ENCODE measurements around the gene ARHGEF10L.
A peak's percentile ranks its signal among the peaks of the same experiment; 100 is the strongest.

The ARHGEF10L gene

DNA sequence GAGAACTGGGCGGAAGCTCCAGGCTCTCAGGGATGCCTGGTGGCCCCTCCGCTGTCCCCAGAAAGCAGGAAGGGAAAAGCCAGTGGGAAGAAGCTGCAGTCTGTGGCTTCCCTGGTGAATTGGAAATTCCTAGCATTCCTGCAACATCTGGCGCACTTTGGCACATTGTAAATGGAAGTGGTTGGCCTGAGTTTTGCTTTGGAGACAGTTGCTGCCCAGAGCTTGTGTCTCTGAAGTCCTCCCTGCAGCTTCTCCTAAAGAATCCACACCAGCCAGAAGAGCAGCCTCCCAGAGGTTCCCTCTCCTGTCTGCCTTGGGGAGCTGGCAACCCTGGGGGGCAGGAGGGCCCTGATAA is 48.2 kb downstream of the ARHGEF10L start:
- TF ChIP-seq, protein P1, sequence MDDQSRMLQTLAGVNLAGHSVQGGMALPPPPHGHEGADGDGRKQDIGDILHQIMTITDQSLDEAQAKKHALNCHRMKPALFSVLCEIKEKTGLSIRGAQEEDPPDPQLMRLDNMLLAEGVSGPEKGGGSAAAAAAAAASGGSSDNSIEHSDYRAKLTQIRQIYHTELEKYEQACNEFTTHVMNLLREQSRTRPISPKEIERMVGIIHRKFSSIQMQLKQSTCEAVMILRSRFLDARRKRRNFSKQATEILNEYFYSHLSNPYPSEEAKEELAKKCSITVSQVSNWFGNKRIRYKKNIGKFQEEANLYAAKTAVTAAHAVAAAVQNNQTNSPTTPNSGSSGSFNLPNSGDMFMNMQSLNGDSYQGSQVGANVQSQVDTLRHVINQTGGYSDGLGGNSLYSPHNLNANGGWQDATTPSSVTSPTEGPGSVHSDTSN (CRISPR knock-in tag; IDR thresholded peaks at IDR 0.05), result no peak
- TF ChIP-seq, protein P2, sequence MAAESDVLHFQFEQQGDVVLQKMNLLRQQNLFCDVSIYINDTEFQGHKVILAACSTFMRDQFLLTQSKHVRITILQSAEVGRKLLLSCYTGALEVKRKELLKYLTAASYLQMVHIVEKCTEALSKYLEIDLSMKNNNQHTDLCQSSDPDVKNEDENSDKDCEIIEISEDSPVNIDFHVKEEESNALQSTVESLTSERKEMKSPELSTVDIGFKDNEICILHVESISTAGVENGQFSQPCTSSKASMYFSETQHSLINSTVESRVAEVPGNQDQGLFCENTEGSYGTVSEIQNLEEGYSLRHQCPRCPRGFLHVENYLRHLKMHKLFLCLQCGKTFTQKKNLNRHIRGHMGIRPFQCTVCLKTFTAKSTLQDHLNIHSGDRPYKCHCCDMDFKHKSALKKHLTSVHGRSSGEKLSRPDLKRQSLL (tag by site-specific recombination; IDR thresholded peaks at IDR 0.05), result no peak
- no peak for TF ChIP-seq ZNF132 (tag by site-specific recombination; IDR thresholded peaks at IDR 0.05; ENCODE audit: borderline replicate concordance)
- no peak for TF ChIP-seq MZF1 (tag by site-specific recombination; IDR thresholded peaks at IDR 0.05; ENCODE audit: borderline replicate concordance)
- TF ChIP-seq, protein P3, sequence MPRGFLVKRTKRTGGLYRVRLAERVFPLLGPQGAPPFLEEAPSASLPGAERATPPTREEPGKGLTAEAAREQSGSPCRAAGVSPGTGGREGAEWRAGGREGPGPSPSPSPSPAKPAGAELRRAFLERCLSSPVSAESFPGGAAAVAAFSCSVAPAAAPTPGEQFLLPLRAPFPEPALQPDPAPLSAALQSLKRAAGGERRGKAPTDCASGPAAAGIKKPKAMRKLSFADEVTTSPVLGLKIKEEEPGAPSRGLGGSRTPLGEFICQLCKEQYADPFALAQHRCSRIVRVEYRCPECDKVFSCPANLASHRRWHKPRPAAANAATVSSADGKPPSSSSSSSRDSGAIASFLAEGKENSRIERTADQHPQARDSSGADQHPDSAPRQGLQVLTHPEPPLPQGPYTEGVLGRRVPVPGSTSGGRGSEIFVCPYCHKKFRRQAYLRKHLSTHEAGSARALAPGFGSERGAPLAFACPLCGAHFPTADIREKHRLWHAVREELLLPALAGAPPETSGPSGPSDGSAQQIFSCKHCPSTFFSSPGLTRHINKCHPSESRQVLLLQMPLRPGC (tag by site-specific recombination; IDR thresholded peaks at IDR 0.05), result no peak
- TF ChIP-seq ZNF600 (tag by site-specific recombination; IDR thresholded peaks at IDR 0.05), result no peak
- TF ChIP-seq ZNF174 (tag by site-specific recombination; IDR thresholded peaks at IDR 0.05), result no peak
- TF ChIP-seq, protein P4, sequence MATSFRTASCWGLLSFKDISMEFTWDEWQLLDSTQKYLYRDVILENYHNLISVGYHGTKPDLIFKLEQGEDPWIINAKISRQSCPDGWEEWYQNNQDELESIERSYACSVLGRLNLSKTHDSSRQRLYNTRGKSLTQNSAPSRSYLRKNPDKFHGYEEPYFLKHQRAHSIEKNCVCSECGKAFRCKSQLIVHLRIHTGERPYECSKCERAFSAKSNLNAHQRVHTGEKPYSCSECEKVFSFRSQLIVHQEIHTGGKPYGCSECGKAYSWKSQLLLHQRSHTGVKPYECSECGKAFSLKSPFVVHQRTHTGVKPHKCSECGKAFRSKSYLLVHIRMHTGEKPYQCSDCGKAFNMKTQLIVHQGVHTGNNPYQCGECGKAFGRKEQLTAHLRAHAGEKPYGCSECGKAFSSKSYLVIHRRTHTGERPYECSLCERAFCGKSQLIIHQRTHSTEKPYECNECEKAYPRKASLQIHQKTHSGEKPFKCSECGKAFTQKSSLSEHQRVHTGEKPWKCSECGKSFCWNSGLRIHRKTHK (tag by site-specific recombination; IDR thresholded peaks at IDR 0.05), result no peak
- TF ChIP-seq, protein P5, sequence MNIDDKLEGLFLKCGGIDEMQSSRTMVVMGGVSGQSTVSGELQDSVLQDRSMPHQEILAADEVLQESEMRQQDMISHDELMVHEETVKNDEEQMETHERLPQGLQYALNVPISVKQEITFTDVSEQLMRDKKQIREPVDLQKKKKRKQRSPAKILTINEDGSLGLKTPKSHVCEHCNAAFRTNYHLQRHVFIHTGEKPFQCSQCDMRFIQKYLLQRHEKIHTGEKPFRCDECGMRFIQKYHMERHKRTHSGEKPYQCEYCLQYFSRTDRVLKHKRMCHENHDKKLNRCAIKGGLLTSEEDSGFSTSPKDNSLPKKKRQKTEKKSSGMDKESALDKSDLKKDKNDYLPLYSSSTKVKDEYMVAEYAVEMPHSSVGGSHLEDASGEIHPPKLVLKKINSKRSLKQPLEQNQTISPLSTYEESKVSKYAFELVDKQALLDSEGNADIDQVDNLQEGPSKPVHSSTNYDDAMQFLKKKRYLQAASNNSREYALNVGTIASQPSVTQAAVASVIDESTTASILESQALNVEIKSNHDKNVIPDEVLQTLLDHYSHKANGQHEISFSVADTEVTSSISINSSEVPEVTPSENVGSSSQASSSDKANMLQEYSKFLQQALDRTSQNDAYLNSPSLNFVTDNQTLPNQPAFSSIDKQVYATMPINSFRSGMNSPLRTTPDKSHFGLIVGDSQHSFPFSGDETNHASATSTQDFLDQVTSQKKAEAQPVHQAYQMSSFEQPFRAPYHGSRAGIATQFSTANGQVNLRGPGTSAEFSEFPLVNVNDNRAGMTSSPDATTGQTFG (tag by site-specific recombination; IDR thresholded peaks at IDR 0.05; ENCODE audit: borderline replicate concordance), result no peak
- Histone ChIP-seq H3K9me3 (ENCODE audit: control insufficient read depth, insufficient read depth, low read depth, low read length) (no peaks in the 10 kb centered on the region), H3K4me1 (ENCODE audit: control insufficient read depth, insufficient read depth, low read length) (peaks cover 4% of the 10 kb centered on the region), H3K4me3 (ENCODE audit: low read depth, low read length) (no peak overlapping the region), H3K36me3 (ENCODE audit: control insufficient read depth in 2 of 2, insufficient read depth in 1 of 2, low read length in 2 of 2) (peaks cover 0 to 4% of the 10 kb centered on the region in 2 experiments; a peak in 1 of 3 replicates), H3K27ac (ENCODE audit: extremely low read depth, low read depth, low read length) (no peak overlapping the region)
- ChIA-PET CTCF (interaction anchor here (0.7 to 1.7 kb wide), 5 partner anchors 8 to 86 kb away, joined by 3 to 10 read pairs (median 4); no protein-coding TSS in a partner anchor), POLR2A (interaction anchor here (0.6 to 2.3 kb wide), 6 partner anchors 9 to 798 kb away, joined by 3 to 12 read pairs (median 6); partner anchors contain the start of gene RCC2)

DNA sequence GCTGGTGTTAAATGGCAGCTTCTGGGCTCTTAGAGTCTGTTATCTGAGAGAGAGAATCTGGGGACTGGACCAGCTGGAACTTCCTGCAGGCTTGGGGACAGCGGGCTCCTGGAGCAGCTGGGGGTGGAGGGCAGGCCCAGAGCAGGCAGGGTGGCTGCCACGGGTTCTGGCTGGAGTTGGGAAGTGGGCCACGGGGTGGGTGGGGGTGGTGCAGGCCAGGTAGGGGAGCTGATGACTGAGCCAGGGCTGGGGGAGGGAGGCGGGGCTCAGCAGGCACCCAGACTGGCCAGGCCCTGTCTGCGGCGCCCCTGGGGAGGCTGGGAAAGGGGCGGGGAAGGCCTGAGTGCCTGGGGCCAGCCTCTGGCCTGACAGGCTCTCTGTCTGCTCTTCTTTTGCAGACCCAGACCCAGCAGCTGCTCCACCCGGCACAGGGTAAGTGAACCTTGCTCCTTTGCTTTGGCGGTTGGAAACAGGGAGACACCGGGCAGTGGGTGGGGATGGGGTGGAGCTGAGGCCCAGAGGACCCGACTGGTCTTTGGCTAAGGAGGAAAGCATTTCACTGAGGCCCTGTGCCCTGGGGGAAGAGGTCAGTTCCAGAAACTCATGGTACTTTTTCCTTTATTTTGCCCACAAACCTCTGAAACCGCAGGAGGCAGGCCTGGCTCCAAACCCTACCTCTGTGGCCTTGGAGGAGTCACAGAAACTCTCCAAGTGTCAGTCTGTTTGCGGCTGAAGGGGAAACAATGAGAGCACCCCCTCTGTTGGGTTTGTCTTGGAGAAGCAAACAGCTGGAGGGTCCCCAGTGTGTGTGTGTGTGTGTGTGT is 48.8 kb downstream of the ARHGEF10L start:
- H3K9me3 ChIP-seq (ENCODE audit: control insufficient read depth, insufficient read depth, low read depth, low read length), result no peaks in the 10 kb centered on the region
- ChIA-PET POLR2A (interaction anchor here (0.6 to 2.3 kb wide), 6 partner anchors 9 to 797 kb away, joined by 3 to 12 read pairs (median 6); partner anchors contain the start of gene RCC2), CTCF (interaction anchor here (0.5 to 1.7 kb wide), 7 partner anchors 8 to 94 kb away, joined by 3 to 10 read pairs (median 4); no protein-coding TSS in a partner anchor)
- peak overlapping the region; percentile 41; the same call in 1 of the 2 replicates for H3K27ac ChIP-seq (ENCODE audit: extremely low read depth, low read depth, low read length)
- peaks cover 4% of the 10 kb centered on the region for H3K4me1 ChIP-seq (ENCODE audit: control insufficient read depth, insufficient read depth, low read length)
- no peak overlapping the region for H3K4me3 ChIP-seq (ENCODE audit: low read depth, low read length)
- peaks cover 0 to 4% of the 10 kb centered on the region in 2 experiments; a peak in 1 of 3 replicates for H3K36me3 ChIP-seq (ENCODE audit: control insufficient read depth in 2 of 2, insufficient read depth in 1 of 2, low read length in 2 of 2)
- TF ChIP-seq, protein P6, sequence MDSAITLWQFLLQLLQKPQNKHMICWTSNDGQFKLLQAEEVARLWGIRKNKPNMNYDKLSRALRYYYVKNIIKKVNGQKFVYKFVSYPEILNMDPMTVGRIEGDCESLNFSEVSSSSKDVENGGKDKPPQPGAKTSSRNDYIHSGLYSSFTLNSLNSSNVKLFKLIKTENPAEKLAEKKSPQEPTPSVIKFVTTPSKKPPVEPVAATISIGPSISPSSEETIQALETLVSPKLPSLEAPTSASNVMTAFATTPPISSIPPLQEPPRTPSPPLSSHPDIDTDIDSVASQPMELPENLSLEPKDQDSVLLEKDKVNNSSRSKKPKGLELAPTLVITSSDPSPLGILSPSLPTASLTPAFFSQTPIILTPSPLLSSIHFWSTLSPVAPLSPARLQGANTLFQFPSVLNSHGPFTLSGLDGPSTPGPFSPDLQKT (IDR thresholded peaks at IDR 0.05; ENCODE audit: borderline replicate concordance, low read depth, low read length), result no peak
- TF ChIP-seq ZNF747 (tag by site-specific recombination; IDR thresholded peaks at IDR 0.05) (no peak), ZNF416 (tag by site-specific recombination; IDR thresholded peaks at IDR 0.05) (no peak), KLF1 (tag by site-specific recombination; IDR thresholded peaks at IDR 0.05) (peak; percentile 60), GLI4 (tag by site-specific recombination; IDR thresholded peaks at IDR 0.05) (no peak), ZNF121 (tag by site-specific recombination; IDR thresholded peaks at IDR 0.05) (no peak), ZNF473 (tag by site-specific recombination; IDR thresholded peaks at IDR 0.05) (no peak), ZNF214 (tag by site-specific recombination; IDR thresholded peaks at IDR 0.05; ENCODE audit: borderline replicate concordance) (no peak), ZNF335 (tag by site-specific recombination; conservative IDR thresholded peaks at IDR 0.05) (peak; percentile 34; the same call in 1 of the 2 replicates), GLIS1 (tag by site-specific recombination; IDR thresholded peaks at IDR 0.05) (peak; percentile 100)
- TF ChIP-seq, protein P7, sequence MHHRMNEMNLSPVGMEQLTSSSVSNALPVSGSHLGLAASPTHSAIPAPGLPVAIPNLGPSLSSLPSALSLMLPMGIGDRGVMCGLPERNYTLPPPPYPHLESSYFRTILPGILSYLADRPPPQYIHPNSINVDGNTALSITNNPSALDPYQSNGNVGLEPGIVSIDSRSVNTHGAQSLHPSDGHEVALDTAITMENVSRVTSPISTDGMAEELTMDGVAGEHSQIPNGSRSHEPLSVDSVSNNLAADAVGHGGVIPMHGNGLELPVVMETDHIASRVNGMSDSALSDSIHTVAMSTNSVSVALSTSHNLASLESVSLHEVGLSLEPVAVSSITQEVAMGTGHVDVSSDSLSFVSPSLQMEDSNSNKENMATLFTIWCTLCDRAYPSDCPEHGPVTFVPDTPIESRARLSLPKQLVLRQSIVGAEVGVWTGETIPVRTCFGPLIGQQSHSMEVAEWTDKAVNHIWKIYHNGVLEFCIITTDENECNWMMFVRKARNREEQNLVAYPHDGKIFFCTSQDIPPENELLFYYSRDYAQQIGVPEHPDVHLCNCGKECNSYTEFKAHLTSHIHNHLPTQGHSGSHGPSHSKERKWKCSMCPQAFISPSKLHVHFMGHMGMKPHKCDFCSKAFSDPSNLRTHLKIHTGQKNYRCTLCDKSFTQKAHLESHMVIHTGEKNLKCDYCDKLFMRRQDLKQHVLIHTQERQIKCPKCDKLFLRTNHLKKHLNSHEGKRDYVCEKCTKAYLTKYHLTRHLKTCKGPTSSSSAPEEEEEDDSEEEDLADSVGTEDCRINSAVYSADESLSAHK (tag by site-specific recombination; IDR thresholded peaks at IDR 0.05), result no peak
